Measurements from ENCODE around the gene GRM7. TPM values are rescaled to one million over a fixed set of nuclear protein-coding genes. Genes with fewer than 3 reads are reported as not detected.

The GRM7 gene
- total RNA-seq, 6 donors from 2014 or later, result 0.46 to 8.6 TPM; not detected in 4

GRCh38 chr3:7484636-7485035 is 623.7 kb downstream of the GRM7 start:
- H3K36me3 ChIP-seq, result no peaks in the 10 kb centered on the region
- H3K27me3 ChIP-seq, result no peaks in the 10 kb centered on the region
- TF ChIP-seq POLR2AphosphoS5 (IDR thresholded peaks at IDR 0.05) (no peak), POLR2A (IDR thresholded peaks at IDR 0.05) (no peak), EP300 (IDR thresholded peaks at IDR 0.05) (no peak)
- TF ChIP-seq, protein P1, sequence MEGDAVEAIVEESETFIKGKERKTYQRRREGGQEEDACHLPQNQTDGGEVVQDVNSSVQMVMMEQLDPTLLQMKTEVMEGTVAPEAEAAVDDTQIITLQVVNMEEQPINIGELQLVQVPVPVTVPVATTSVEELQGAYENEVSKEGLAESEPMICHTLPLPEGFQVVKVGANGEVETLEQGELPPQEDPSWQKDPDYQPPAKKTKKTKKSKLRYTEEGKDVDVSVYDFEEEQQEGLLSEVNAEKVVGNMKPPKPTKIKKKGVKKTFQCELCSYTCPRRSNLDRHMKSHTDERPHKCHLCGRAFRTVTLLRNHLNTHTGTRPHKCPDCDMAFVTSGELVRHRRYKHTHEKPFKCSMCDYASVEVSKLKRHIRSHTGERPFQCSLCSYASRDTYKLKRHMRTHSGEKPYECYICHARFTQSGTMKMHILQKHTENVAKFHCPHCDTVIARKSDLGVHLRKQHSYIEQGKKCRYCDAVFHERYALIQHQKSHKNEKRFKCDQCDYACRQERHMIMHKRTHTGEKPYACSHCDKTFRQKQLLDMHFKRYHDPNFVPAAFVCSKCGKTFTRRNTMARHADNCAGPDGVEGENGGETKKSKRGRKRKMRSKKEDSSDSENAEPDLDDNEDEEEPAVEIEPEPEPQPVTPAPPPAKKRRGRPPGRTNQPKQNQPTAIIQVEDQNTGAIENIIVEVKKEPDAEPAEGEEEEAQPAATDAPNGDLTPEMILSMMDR (IDR thresholded peaks at IDR 0.05), result no peak
- no peak overlapping the region for H3K27ac ChIP-seq
- no peaks in the 10 kb centered on the region for H3K4me1 ChIP-seq
- H3K4me3 ChIP-seq, result no peak overlapping the region
- ATAC-seq (ENCODE audit: low FRiP score in 2 of 2) (no peak), DNase-seq (no peak)
- 64 to 71% methylated on average over 1 of the region's 1 CpG for WGBS, 2 donors
- H3K9me3 ChIP-seq, result no peaks in the 10 kb centered on the region

DNA sequence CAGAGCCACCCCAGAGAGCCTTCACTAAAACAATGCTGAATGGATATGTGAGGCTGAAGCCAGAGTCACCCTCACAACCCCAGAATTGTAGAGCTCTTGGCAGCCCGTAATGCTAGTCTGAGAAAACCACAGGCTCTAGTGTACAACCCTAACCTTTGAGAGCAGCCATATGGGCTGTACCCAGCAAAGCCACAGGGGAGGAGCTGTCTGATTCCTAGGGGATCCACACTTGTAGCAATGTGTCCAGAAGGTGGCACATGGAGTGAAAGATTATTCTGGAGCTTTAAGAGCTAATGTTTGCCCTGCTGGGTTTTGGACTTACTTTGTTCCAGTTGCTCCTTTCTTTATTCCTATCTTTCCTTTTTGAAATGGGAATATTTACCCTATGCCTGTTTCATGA is 626.8 kb downstream of the GRM7 start:
- no peak overlapping the region for H3K27ac ChIP-seq
- H3K4me3 ChIP-seq, result no peak overlapping the region
- ATAC-seq (ENCODE audit: low FRiP score in 2 of 2) (no peak), DNase-seq (no peak)
- no peaks in the 10 kb centered on the region for H3K27me3 ChIP-seq
- no peaks in the 10 kb centered on the region for H3K4me1 ChIP-seq
- H3K9me3 ChIP-seq, result no peaks in the 10 kb centered on the region
- H3K36me3 ChIP-seq, result no peaks in the 10 kb centered on the region
- TF ChIP-seq EP300 (IDR thresholded peaks at IDR 0.05) (no peak), POLR2A (IDR thresholded peaks at IDR 0.05) (no peak), POLR2AphosphoS5 (IDR thresholded peaks at IDR 0.05) (no peak)
- TF ChIP-seq, protein P1 (IDR thresholded peaks at IDR 0.05), result no peak
- 0 to 50% methylated on average over 1 of the region's 1 CpG for WGBS, 2 donors

GRCh38 chr3:7489417-7489816 is 628.5 kb downstream of the GRM7 start:
- H3K27ac ChIP-seq, result no peak overlapping the region
- ATAC-seq (ENCODE audit: low FRiP score in 2 of 2) (no peak), DNase-seq (no peak)
- no peaks in the 10 kb centered on the region for H3K27me3 ChIP-seq
- TF ChIP-seq, protein P1 (IDR thresholded peaks at IDR 0.05), result no peak
- no peak for TF ChIP-seq EP300 (IDR thresholded peaks at IDR 0.05)
- no peak for TF ChIP-seq POLR2AphosphoS5 (IDR thresholded peaks at IDR 0.05)
- no peak for TF ChIP-seq POLR2A (IDR thresholded peaks at IDR 0.05)
- WGBS, 2 donors, result 84 to 85% methylated on average over 2 of the region's 2 CpGs
- no peaks in the 10 kb centered on the region for H3K4me1 ChIP-seq
- peaks cover 0 to 3% (median 0%) of the 10 kb centered on the region in 4 donors for H3K9me3 ChIP-seq
- no peak overlapping the region for H3K4me3 ChIP-seq
- H3K36me3 ChIP-seq, result no peaks in the 10 kb centered on the region

DNA sequence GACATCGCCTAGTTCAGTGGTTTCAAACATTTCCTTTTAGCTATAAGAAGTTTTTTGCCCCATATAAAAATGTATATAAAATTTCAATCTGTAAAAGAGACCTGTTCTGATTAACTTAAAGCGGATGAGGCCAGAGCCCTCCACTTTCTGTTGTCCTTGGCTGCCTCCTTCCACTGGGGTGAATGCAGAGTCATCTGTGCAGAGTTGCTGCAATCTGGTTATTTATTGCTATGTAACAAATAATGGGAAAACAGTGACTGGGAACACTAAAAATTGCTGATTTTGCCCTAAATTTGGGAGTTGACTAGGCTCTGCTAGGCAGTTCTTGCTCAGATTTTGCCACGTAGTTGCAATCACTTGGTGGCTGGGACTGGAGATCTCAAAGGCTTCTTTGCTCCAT is 637.8 kb downstream of the GRM7 start:
- Histone ChIP-seq H3K36me3 (no peaks in the 10 kb centered on the region), H3K4me1 (no peaks in the 10 kb centered on the region), H3K9me3 (peaks cover 0 to 3% (median 0%) of the 10 kb centered on the region in 4 donors), H3K27me3 (no peaks in the 10 kb centered on the region), H3K27ac (no peak overlapping the region), H3K4me3 (no peak overlapping the region)
- ATAC-seq (ENCODE audit: low FRiP score in 2 of 2) (no peak), DNase-seq (no peak)
- WGBS, 2 donors, result 68 to 94% methylated on average over 3 of the region's 3 CpGs
- TF ChIP-seq POLR2AphosphoS5 (IDR thresholded peaks at IDR 0.05) (no peak), EP300 (IDR thresholded peaks at IDR 0.05) (no peak), POLR2A (IDR thresholded peaks at IDR 0.05) (no peak)
- TF ChIP-seq, protein P1 (IDR thresholded peaks at IDR 0.05), result no peak

- no peaks in the 10 kb centered on the region for H3K27me3 ChIP-seq
- ATAC-seq (ENCODE audit: low FRiP score in 2 of 2), result no peak
- no peak overlapping the region for H3K4me3 ChIP-seq
- 86 to 92% methylated on average over 4 of the region's 4 CpGs for WGBS, 2 donors
- no peaks in the 10 kb centered on the region for H3K9me3 ChIP-seq
- no peak for TF ChIP-seq POLR2A (IDR thresholded peaks at IDR 0.05)
- no peak for TF ChIP-seq EP300 (IDR thresholded peaks at IDR 0.05)
- TF ChIP-seq, protein P1 (IDR thresholded peaks at IDR 0.05), result no peak
- no peak for TF ChIP-seq POLR2AphosphoS5 (IDR thresholded peaks at IDR 0.05)
- no peaks in the 10 kb centered on the region for H3K36me3 ChIP-seq
- H3K4me1 ChIP-seq, result peaks cover 0 to 10% (median 6%) of the 10 kb centered on the region in 4 donors
- DNase-seq, result no peak
- no peak overlapping the region for H3K27ac ChIP-seq
These were observed 642.5 kb downstream of the GRM7 start for GRCh38 chr3:7503431-7503830.
